K562 (cell line): ENCODE measurements around the gene ATP9B. TPM values are rescaled to one million over a fixed set of nuclear protein-coding genes. Genes with fewer than 3 reads are reported as not detected.
"Not testable (repeated sequence)": the region's sequence is repeated elsewhere in the genome, so short reads cannot be mapped to it uniquely, and the experiment has no call there.

Source experiments
- ATAC-seq: fragments of 200-7000 bp; cut with Tn5 transposase; 3 replicates; pipeline ENCODE4 v1.9.1; 2020; ENCODE audit warnings: moderate library complexity
- BruUV-seq: library from RNA; stranded (reverse); fragments of 400-500 nt; replicated peaks from 2 replicates; lab custom pipeline; 2021; lab: Mats Ljungman, UMichigan
- CTCF ChIA-PET: fragments of 300-600 bp; formaldehyde crosslinking; extraction: SDS; loops from one replicate; lab custom pipeline; 2021; ENCODE audit warnings: low intra/inter-chr PET ratio; lab: Yijun Ruan, JAX
- POLR2A ChIA-PET: fragments of 300-600, 350-650 bp; sonication (Branson Sonifier 250); formaldehyde crosslinking; extraction: SDS; loops from one replicate; lab custom pipeline; 2021; ENCODE audit warnings: antibody characterized with exemption, inconsistent platforms; lab: Yijun Ruan, JAX
- DNase-seq, 4 experiments: peaks; one replicate each; pipeline versions ENCODE4 v3.0.0 to v3.0.0-alpha.2; 2011 to 2018; ENCODE audit warnings: low spot score in 3 of 4, mixed read lengths in 3 of 4; ENCODE audit errors: extremely low read depth in 1 of 4
- FAIRE-seq: peaks from 2 replicates; lab custom pipeline; 2011; peaks lifted over from hg19 to GRCh38; lab: Jason Lieb, UNC
- H2AFZ ChIP-seq: 2 replicates; pipeline ENCODE4 v1.6.0; 2011; ENCODE audit warnings: low read depth, low read length, control low read depth, inconsistent platforms
- H3K27ac ChIP-seq: fragments of 200-600 bp; 3 replicates; pipeline ENCODE4 v1.8.0; 2011; ENCODE audit warnings: low read depth, mild to moderate bottlenecking, control low read depth, inconsistent platforms, low read length, moderate library complexity, mixed read lengths; ENCODE audit errors: extremely low read depth
- H3K27me3 ChIP-seq, 2 experiments: fragments of 300-600 bp in 1 of 2; 2 replicates in 1 of 2; 3 replicates in 1 of 2; pipeline versions ENCODE4 v1.6.0 to v1.8.0; 2011; ENCODE audit warnings: inconsistent platforms in 2 of 2, low read length in 2 of 2, mild to moderate bottlenecking in 1 of 2, mixed read lengths in 1 of 2, moderate library complexity in 1 of 2; ENCODE audit not compliant: control insufficient read depth in 2 of 2, insufficient read depth in 2 of 2
- H3K36me3 ChIP-seq: fragments of 300-600 bp; 3 replicates; pipeline ENCODE4 v1.8.0; 2011; ENCODE audit warnings: mild to moderate bottlenecking, low read length, inconsistent platforms; ENCODE audit not compliant: control insufficient read depth, insufficient read depth
- H3K4me1 ChIP-seq, 2 experiments: fragments of 200-600 bp in 1 of 2; replicated peaks in 1 of 2; 2 replicates in 1 of 2; 3 replicates in 1 of 2; pipeline versions ENCODE4 v1.5.1 to v1.8.0; 2011; ENCODE audit warnings: inconsistent platforms in 2 of 2, low read length in 2 of 2, mild to moderate bottlenecking in 1 of 2, mixed read lengths in 1 of 2, moderate library complexity in 1 of 2; ENCODE audit not compliant: control insufficient read depth in 2 of 2, insufficient read depth in 2 of 2
- H3K4me2 ChIP-seq: 2 replicates; pipeline ENCODE4 v1.6.1; 2011; ENCODE audit warnings: low read length, control low read depth, inconsistent platforms, mixed read lengths; ENCODE audit not compliant: insufficient read depth
- H3K4me3 ChIP-seq: fragments of 200-600 bp; sonication (generic), shearing (Covaris generic); 2 replicates; pipeline ENCODE4 v1.5.1; 2016; ENCODE audit warnings: control low read depth, inconsistent platforms
- H3K79me2 ChIP-seq: fragments of 200-600 bp; 3 replicates; pipeline ENCODE4 v1.8.0; 2011; ENCODE audit warnings: low read length, inconsistent platforms; ENCODE audit not compliant: control insufficient read depth, insufficient read depth
- H3K9ac ChIP-seq, 2 experiments: 2 replicates each; pipeline versions ENCODE4 v1.6.0 to v1.6.1; 2011; ENCODE audit warnings: low read depth in 2 of 2, low read length in 2 of 2, control low read depth in 1 of 2, inconsistent platforms in 1 of 2, mild to moderate bottlenecking in 1 of 2, mixed read lengths in 1 of 2; ENCODE audit not compliant: insufficient read depth in 1 of 2
- H3K9me1 ChIP-seq: one replicate; pipeline ENCODE4 v1.6.0; 2011; ENCODE audit warnings: inconsistent platforms, mild to moderate bottlenecking, low read length, moderate library complexity; ENCODE audit not compliant: control insufficient read depth, insufficient read depth
- H3K9me3 ChIP-seq: replicated peaks from 2 replicates; pipeline ENCODE4 v1.5.1; 2011; ENCODE audit warnings: low read depth, low read length, inconsistent platforms; ENCODE audit not compliant: control insufficient read depth, insufficient read depth
- H4K20me1 ChIP-seq: replicated peaks from 2 replicates; pipeline ENCODE4 v1.6.1; 2011; ENCODE audit warnings: low read length, inconsistent platforms, mixed read lengths; ENCODE audit not compliant: control insufficient read depth, insufficient read depth
- IRF1 ChIP-seq: sonication (generic); formaldehyde crosslinking; IDR thresholded peaks from 2 replicates; pipeline ENCODE4 v1.8.0; 2022; ENCODE audit warnings: missing genetic modification reagents, mild to moderate bottlenecking, borderline replicate concordance
- WGBS: fragments of 100-300 bp; shearing (Covaris generic); methylation state at CpG from one replicate; pipeline ENCODE4 v1.1.6; 2016; ENCODE audit warnings: low coverage, mixed read lengths; ENCODE audit not compliant: insufficient coverage; ENCODE audit errors: missing lambda C conversion rate; 5-methylcytosine and 5-hydroxymethylcytosine counted together
- in situ Hi-C: fragments of 300-500 bp; cut with MboI; formaldehyde crosslinking; loops from 4 replicates; pipeline ENCODE4 v1.15.0; 2018; ENCODE audit warnings: inconsistent platforms, mixed read lengths
- intact Hi-C: fragments of 100-400 bp; cut with micrococcal nuclease; formaldehyde crosslinking; loops from 2 replicates; pipeline ENCODE4 v1.14.2; 2022
- polyA plus RNA-seq, 8 experiments: library from polyadenylated mRNA; depleted of rRNA in 4 of 8; stranded (reverse) in 5 of 8; unstranded in 3 of 8; fragments of >200 nt; fragmentation: Nextera tagmentation in 2 of 8; fragmentation: Illumina TruSeq in 1 of 8; extraction: Ambion mirVana in 2 of 8; extraction: Trizol in 1 of 8; gene quantifications; 2 replicates each; pipeline versions ENCODE4 v1.2.1 to v1.2.3, GENCODE V29; 2011 to 2014; ENCODE audit warnings: inconsistent platforms in 1 of 8, missing spikeins in 1 of 8
- total RNA-seq, 7 experiments: library from RNA; depleted of rRNA in 6 of 7; stranded (reverse); fragments of >200 nt in 6 of 7; fragmentation: Illumina TruSeq in 2 of 7; extraction: Trizol in 2 of 7; gene quantifications; 2 replicates each; pipeline versions ENCODE4 v1.2.1 to v1.2.3, GENCODE V29; 2011 to 2021; ENCODE audit warnings: low replicate concordance in 1 of 7

ATP9B gene
- total and polyA plus RNA-seq, 9 of the 15 experiments (the other 6 are each of a cell fraction or from before 2014, with no cell fraction given): 0.66 to 13.2 (median 7.9) TPM

DNA sequence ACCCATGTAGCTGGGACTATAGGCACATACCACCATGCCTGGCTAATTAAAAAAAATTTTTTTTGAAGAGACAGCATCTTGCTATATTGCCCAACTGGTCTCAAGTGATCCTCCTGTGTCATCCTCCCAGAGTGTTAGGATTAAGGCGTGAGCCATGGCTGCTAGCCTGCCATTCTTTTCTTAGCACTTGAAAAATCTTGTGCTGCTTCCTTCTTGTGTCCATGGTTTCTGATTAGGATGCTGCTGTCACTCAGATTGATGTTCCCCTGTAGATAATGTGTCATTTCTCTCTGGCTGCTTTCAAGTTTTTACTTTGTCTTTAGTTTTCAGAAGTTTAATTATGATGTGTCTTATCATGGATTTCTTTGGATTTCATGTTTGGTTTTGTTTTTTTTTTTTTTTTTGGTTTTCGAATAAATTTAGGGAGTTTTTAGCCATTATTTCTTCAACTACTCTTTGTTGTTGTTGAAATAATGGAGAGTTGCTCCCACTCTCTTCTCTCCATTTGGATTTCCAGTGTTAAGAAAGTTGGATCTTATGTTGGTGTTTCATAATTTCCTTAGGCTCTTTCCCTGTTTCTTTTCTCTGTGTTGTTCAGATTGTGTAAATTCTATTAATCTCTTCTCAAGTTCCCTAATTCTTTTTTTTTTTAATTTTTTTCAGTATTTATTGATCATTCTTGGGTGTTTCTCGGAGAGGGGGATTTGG lies 2.5 kb downstream of the ATP9B start (continued):
- TF ChIP-seq IRF1 (CRISPR knock-in tag): no peak

GRCh38 chr18:79072655-79073054 lies 3.5 kb downstream of the ATP9B start:
- H3K4me2 ChIP-seq, in situ Hi-C loops, H3K9me1 ChIP-seq, H3K36me3 ChIP-seq, H2AFZ ChIP-seq, H3K27ac ChIP-seq, H3K4me3 ChIP-seq, DNase-seq, CTCF ChIA-PET, BruUV-seq, FAIRE-seq, intact Hi-C loops, ATAC-seq, H3K9me3 ChIP-seq, H3K27me3 ChIP-seq, H3K9ac ChIP-seq, H4K20me1 ChIP-seq: not testable (repeated sequence)
- WGBS: 100% methylated on average over 1 of the region's 27 CpGs
- Histone ChIP-seq H3K79me2 (peaks cover 61% of the 10 kb centered on the region), H3K4me1 (peaks cover 2 to 13% of the 10 kb centered on the region in 2 experiments; a peak in 3 of 5 replicates)
- POLR2A ChIA-PET: interaction anchor here (1.0 kb wide), 1 partner anchor 14 kb away, joined by 3 read pairs; no protein-coding TSS in a partner anchor
